Keratinocyte (primary cell): ENCODE data around the gene HSPA8. TPM values are rescaled to one million over a fixed set of nuclear protein-coding genes. Genes with fewer than 3 reads are reported as not detected.

Experiments
- DNase-seq: peaks from one replicate; pipeline ENCODE4 v3.0.0-alpha.2; 2011; ENCODE audit warnings: low read depth, missing footprints, low spot score
- FAIRE-seq: peaks from 2 replicates; lab custom pipeline; 2011; peaks lifted over from hg19 to GRCh38; lab: Jason Lieb, UNC
- H2AFZ ChIP-seq: 2 replicates; pipeline ENCODE4 v1.6.0; 2012; ENCODE audit warnings: low read length, control low read depth, inconsistent platforms; ENCODE audit not compliant: control insufficient read depth
- H3K27ac ChIP-seq: 2 replicates; pipeline ENCODE4 v1.5.1; 2011; ENCODE audit warnings: low read length; ENCODE audit not compliant: control insufficient read depth, insufficient read depth
- H3K27me3 ChIP-seq: 3 replicates; pipeline ENCODE4 v1.6.0; 2011; ENCODE audit warnings: low read length; ENCODE audit not compliant: control insufficient read depth, insufficient read depth; ENCODE audit errors: extremely low read depth
- H3K36me3 ChIP-seq, 2 experiments: 2 replicates in 1 of 2; 3 replicates in 1 of 2; pipeline ENCODE4 v1.5.1; 2011; ENCODE audit warnings: low read length in 2 of 2, mild to moderate bottlenecking in 1 of 2; ENCODE audit not compliant: control insufficient read depth in 2 of 2, insufficient read depth in 2 of 2; ENCODE audit errors: extremely low read depth in 1 of 2
- H3K4me1 ChIP-seq: 3 replicates; pipeline ENCODE4 v1.5.1; 2011; ENCODE audit warnings: low read length; ENCODE audit not compliant: control insufficient read depth, insufficient read depth; ENCODE audit errors: extremely low read depth
- H3K4me2 ChIP-seq: 3 replicates; pipeline ENCODE4 v1.6.0; 2011; ENCODE audit warnings: low read depth, low read length; ENCODE audit not compliant: control insufficient read depth, insufficient read depth; ENCODE audit errors: extremely low read depth
- H3K4me3 ChIP-seq, 3 experiments: fragments of 200-600 bp in 1 of 3; sonication (generic) in 1 of 3; 2 replicates in 2 of 3; 3 replicates in 1 of 3; pipeline ENCODE4 v1.5.1; 2011 to 2016; ENCODE audit warnings: low read length in 3 of 3, mild to moderate bottlenecking in 3 of 3, control low read depth in 2 of 3, inconsistent platforms in 1 of 3, low read depth in 1 of 3, mixed read lengths in 1 of 3, mixed run types in 1 of 3, moderate library complexity in 1 of 3; ENCODE audit not compliant: control insufficient read depth in 2 of 3, insufficient read depth in 2 of 3; ENCODE audit errors: extremely low read depth in 1 of 3
- H3K79me2 ChIP-seq: 2 replicates; pipeline ENCODE4 v1.6.0; 2012; ENCODE audit warnings: low read length; ENCODE audit not compliant: control insufficient read depth, insufficient read depth
- H3K9ac ChIP-seq: 3 replicates; pipeline ENCODE4 v1.6.0; 2011; ENCODE audit warnings: low read length; ENCODE audit not compliant: control insufficient read depth, insufficient read depth; ENCODE audit errors: extremely low read depth
- H3K9me1 ChIP-seq: 3 replicates; pipeline ENCODE4 v1.6.0; 2011; ENCODE audit warnings: low read length; ENCODE audit not compliant: control insufficient read depth, insufficient read depth; ENCODE audit errors: extremely low read depth
- H3K9me3 ChIP-seq: 2 replicates; pipeline ENCODE4 v1.5.1; 2012; ENCODE audit warnings: low read depth, low read length; ENCODE audit not compliant: control insufficient read depth
- H4K20me1 ChIP-seq: 3 replicates; pipeline ENCODE4 v1.6.0; 2011; ENCODE audit warnings: low read length; ENCODE audit not compliant: control insufficient read depth, insufficient read depth; ENCODE audit errors: extremely low read depth
- EZH2 ChIP-seq: IDR thresholded peaks from one replicate; pipeline ENCODE4 v1.6.1; 2012; ENCODE audit warnings: inconsistent platforms, mild to moderate bottlenecking, low read length, moderate library complexity
- dilution Hi-C: fragments of 300-500 bp; cut with MboI; formaldehyde crosslinking; loops from one replicate; pipeline ENCODE4 v1.7.0; 2020; ENCODE audit warnings: low sequenced_read_pairs; ENCODE audit not compliant: extremely low pct_ligation_motif_present
- polyA plus RNA-seq, 5 experiments: library from polyadenylated mRNA; depleted of rRNA in 3 of 5; stranded (reverse) in 3 of 5; stranded (forward) in 1 of 5; unstranded in 1 of 5; fragments of >200 nt; gene quantifications; 1 replicate in 1 of 5; 2 replicates in 3 of 5; 3 replicates in 1 of 5; pipeline versions ENCODE4 v1.2.1 to v1.2.3, GENCODE V29; 2011 to 2012; ENCODE audit warnings: missing spikeins in 2 of 5, low read depth in 1 of 5, low replicate concordance in 1 of 5
- TF ChIP-seq, protein P1 (sequence below), 3 experiments: IDR thresholded peaks in 1 of 3; conservative IDR thresholded peaks in 1 of 3; optimal IDR thresholded peaks in 1 of 3; 2 replicates in 2 of 3; 3 replicates in 1 of 3; pipeline versions ENCODE3 to v1.5.1; 2011; ENCODE audit warnings: low read length in 3 of 3, mild to moderate bottlenecking in 3 of 3, moderate library complexity in 2 of 3, control low read depth in 1 of 3, inconsistent platforms in 1 of 3; ENCODE audit not compliant: insufficient read depth in 2 of 3; ENCODE audit errors: extremely low read depth in 1 of 3

Gene HSPA8
- polyA plus RNA-seq, 1 donor (not counting 4 experiments of a cell fraction or from before 2014, with no cell fraction given): 3,207 TPM

GRCh38 chr11:123110397-123110796 is 48.5 kb upstream of the HSPA8 start:
- dilution Hi-C loops: loop anchor here (25.0 kb wide), 1 partner anchor 152 kb away; no protein-coding TSS in a partner anchor
- no peaks in the 10 kb centered on the region for H3K9me3 ChIP-seq
- H3K79me2 ChIP-seq: no peaks in the 10 kb centered on the region
- no peaks in the 10 kb centered on the region for H3K27me3 ChIP-seq
- H3K9me1 ChIP-seq: no peaks in the 10 kb centered on the region
- no peak overlapping the region for H3K4me3 ChIP-seq
- H3K36me3 ChIP-seq: no peaks in the 10 kb centered on the region
- DNase-seq (no peak), FAIRE-seq (no peak)
- TF ChIP-seq, protein P1, sequence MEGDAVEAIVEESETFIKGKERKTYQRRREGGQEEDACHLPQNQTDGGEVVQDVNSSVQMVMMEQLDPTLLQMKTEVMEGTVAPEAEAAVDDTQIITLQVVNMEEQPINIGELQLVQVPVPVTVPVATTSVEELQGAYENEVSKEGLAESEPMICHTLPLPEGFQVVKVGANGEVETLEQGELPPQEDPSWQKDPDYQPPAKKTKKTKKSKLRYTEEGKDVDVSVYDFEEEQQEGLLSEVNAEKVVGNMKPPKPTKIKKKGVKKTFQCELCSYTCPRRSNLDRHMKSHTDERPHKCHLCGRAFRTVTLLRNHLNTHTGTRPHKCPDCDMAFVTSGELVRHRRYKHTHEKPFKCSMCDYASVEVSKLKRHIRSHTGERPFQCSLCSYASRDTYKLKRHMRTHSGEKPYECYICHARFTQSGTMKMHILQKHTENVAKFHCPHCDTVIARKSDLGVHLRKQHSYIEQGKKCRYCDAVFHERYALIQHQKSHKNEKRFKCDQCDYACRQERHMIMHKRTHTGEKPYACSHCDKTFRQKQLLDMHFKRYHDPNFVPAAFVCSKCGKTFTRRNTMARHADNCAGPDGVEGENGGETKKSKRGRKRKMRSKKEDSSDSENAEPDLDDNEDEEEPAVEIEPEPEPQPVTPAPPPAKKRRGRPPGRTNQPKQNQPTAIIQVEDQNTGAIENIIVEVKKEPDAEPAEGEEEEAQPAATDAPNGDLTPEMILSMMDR (optimal IDR thresholded peaks at IDR 0.05 in 1 of 3, IDR thresholded peaks at IDR 0.05 in 1 of 3, conservative IDR thresholded peaks at IDR 0.05 in 1 of 3; ENCODE audit: extremely low read depth in 1 of 3, insufficient read depth in 2 of 3, low read length in 3 of 3): no peak
- no peak for TF ChIP-seq EZH2
- no peak overlapping the region for H3K9ac ChIP-seq
- no peak overlapping the region for H2AFZ ChIP-seq
- H3K4me2 ChIP-seq: no peak overlapping the region
- no peak overlapping the region for H3K27ac ChIP-seq
- H4K20me1 ChIP-seq: no peaks in the 10 kb centered on the region
- peaks cover 3% of the 10 kb centered on the region for H3K4me1 ChIP-seq

DNA sequence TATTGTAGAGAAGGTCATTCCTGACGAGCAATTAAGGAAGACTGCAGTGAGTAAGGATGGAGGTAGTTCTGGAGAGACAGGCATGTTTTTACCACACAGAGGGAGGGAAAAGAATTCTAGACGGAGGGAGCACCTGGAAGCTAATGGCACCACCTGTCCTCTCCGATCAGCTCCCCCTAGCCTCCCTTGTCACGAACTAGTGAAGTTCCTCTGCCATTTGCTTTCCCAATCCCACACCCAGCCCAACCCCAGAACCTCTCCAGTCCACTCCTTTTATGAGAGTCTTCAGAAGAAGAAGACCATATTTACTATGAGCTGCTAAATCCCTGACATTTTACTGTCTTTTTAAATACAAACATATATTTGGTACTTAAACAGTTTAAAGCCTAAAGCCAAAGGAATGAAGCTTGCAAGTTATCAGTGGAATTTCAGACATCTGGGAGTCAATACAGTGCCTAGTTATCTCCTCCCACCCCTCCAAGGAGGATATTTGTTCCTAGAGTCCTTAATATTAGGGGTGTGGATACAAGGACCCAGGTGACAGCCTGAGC is 46.1 kb upstream of the HSPA8 start:
- Histone ChIP-seq H3K9ac (no peak overlapping the region), H3K4me3 (no peak overlapping the region), H3K9me3 (no peaks in the 10 kb centered on the region), H3K27me3 (no peaks in the 10 kb centered on the region), H3K79me2 (no peaks in the 10 kb centered on the region), H3K36me3 (no peaks in the 10 kb centered on the region), H3K27ac (no peak overlapping the region), H2AFZ (no peak overlapping the region), H3K9me1 (no peaks in the 10 kb centered on the region), H3K4me2 (no peak overlapping the region), H3K4me1 (peaks cover 3% of the 10 kb centered on the region), H4K20me1 (no peaks in the 10 kb centered on the region)
- FAIRE-seq (no peak), DNase-seq (no peak)
- TF ChIP-seq EZH2: no peak
- TF ChIP-seq, protein P1 (optimal IDR thresholded peaks at IDR 0.05 in 1 of 3, IDR thresholded peaks at IDR 0.05 in 1 of 3, conservative IDR thresholded peaks at IDR 0.05 in 1 of 3; ENCODE audit: extremely low read depth in 1 of 3, insufficient read depth in 2 of 3, low read length in 3 of 3): no peak
- dilution Hi-C loops: loop anchor here (25.0 kb wide), 1 partner anchor 154 kb away; no protein-coding TSS in a partner anchor
